OCI-LY1 (cell line): ENCODE results near the gene LGSN.
"Not testable (repeated sequence)": the region's sequence is repeated elsewhere in the genome, so short reads cannot be mapped to it uniquely, and the experiment has no call there.

Source experiments
- H2AFZ ChIP-seq: fragments of 200-600 bp; sonication (generic), shearing (Covaris generic); 2 replicates; pipeline ENCODE4 v1.6.0; 2014; ENCODE audit warnings: antibody characterized with exemption, mild to moderate bottlenecking, low read length
- H3F3A ChIP-seq: fragments of 200-600 bp; sonication (generic), shearing (Covaris generic); 2 replicates; pipeline ENCODE4 v1.6.0; 2014; ENCODE audit warnings: mild to moderate bottlenecking, antibody characterized with exemption, low read length, moderate library complexity; ENCODE audit not compliant: insufficient read depth
- H3K27ac ChIP-seq: fragments of 200-600 bp; sonication (generic); 2 replicates; pipeline ENCODE4 v1.5.1; 2014; ENCODE audit warnings: low read length, mixed run types, mild to moderate bottlenecking, low read depth; ENCODE audit not compliant: poor library complexity, severe bottlenecking
- H3K27me3 ChIP-seq: fragments of 200-600 bp; sonication (generic); 2 replicates; pipeline ENCODE4 v1.6.0; 2014; ENCODE audit warnings: antibody characterized with exemption, mild to moderate bottlenecking, low read length, moderate library complexity; ENCODE audit not compliant: insufficient read depth
- H3K36me3 ChIP-seq: fragments of 200-600 bp; sonication (generic); 2 replicates; pipeline ENCODE4 v1.6.1; 2014; ENCODE audit warnings: mild to moderate bottlenecking, antibody characterized with exemption, low read length, moderate library complexity, mixed read lengths; ENCODE audit not compliant: insufficient read depth
- H3K4me1 ChIP-seq: fragments of 200-600 bp; sonication (generic); 2 replicates; pipeline ENCODE4 v1.5.1; 2014; ENCODE audit warnings: mild to moderate bottlenecking, low read length, moderate library complexity; ENCODE audit not compliant: insufficient read depth, severe bottlenecking
- H3K4me2 ChIP-seq: fragments of 200-600 bp; sonication (generic), shearing (Covaris generic); 2 replicates; pipeline ENCODE4 v1.6.1; 2014; ENCODE audit warnings: low read length
- H3K4me3 ChIP-seq: fragments of 200-600 bp; sonication (generic); 2 replicates; pipeline ENCODE4 v1.5.1; 2014; ENCODE audit warnings: low read length, low read depth, mild to moderate bottlenecking, mixed read lengths; ENCODE audit not compliant: poor library complexity, severe bottlenecking
- H3K79me2 ChIP-seq: fragments of 200-600 bp; shearing (Covaris generic); 2 replicates; pipeline ENCODE4 v1.6.1; 2016; ENCODE audit warnings: mixed run types, low read length, mixed read lengths; ENCODE audit not compliant: insufficient read depth
- H3K9ac ChIP-seq: fragments of 200-600 bp; sonication (generic), shearing (Covaris generic); 2 replicates; pipeline ENCODE4 v1.6.1; 2014; ENCODE audit warnings: mild to moderate bottlenecking, low read length, mixed read lengths
- H3K9me2 ChIP-seq: fragments of 200-600 bp; sonication (generic), shearing (Covaris generic); 2 replicates; pipeline ENCODE4 v1.6.1; 2014; ENCODE audit warnings: low read depth, mild to moderate bottlenecking, low read length, mixed read lengths
- H3K9me3 ChIP-seq: fragments of 200-600 bp; shearing (Covaris generic); 2 replicates; pipeline ENCODE4 v1.6.1; 2014; ENCODE audit warnings: low read length, mixed read lengths
- H4K20me1 ChIP-seq: fragments of 200-600 bp; sonication (generic), shearing (Covaris generic); 2 replicates; pipeline ENCODE4 v1.6.0; 2016; ENCODE audit warnings: mild to moderate bottlenecking, low read length; ENCODE audit not compliant: insufficient read depth
- CTCF ChIP-seq: fragments of 200-600 bp; sonication (generic), shearing (Covaris generic); IDR thresholded peaks from 2 replicates; pipeline ENCODE4 v1.5.1; 2017; ENCODE audit warnings: mild to moderate bottlenecking, antibody characterized with exemption, low read length, moderate library complexity, mixed read lengths
- EZH2 ChIP-seq: fragments of 200-600 bp; sonication (generic), shearing (Covaris generic); IDR thresholded peaks from 2 replicates; pipeline ENCODE4 v1.8.0; 2017; ENCODE audit warnings: borderline replicate concordance, mixed run types, mild to moderate bottlenecking, antibody characterized with exemption, low read length, moderate library complexity, mixed read lengths

Gene LGSN

GRCh38 chr6:63278916-63279315, 40.9 kb downstream of the LGSN start:
- Histone ChIP-seq H3K9me3 (no peaks in the 10 kb centered on the region), H3K27ac (no peak overlapping the region), H3K27me3 (no peaks in the 10 kb centered on the region), H3K9me2 (no peaks in the 10 kb centered on the region), H3K4me1 (no peaks in the 10 kb centered on the region), H4K20me1 (no peaks in the 10 kb centered on the region), H3K79me2 (no peaks in the 10 kb centered on the region), H3K4me2 (no peak overlapping the region), H2AFZ (no peak overlapping the region), H3K36me3 (no peaks in the 10 kb centered on the region), H3K4me3 (no peak overlapping the region), H3F3A (no peaks in the 10 kb centered on the region), H3K9ac (no peak overlapping the region)
- no peak for TF ChIP-seq CTCF
- no peak for TF ChIP-seq EZH2

GRCh38 chr6:63275953-63276352, 43.8 kb downstream of the LGSN start:
- Histone ChIP-seq H3K9me2 (no peaks in the 10 kb centered on the region), H3K9ac (no peak overlapping the region), H3K79me2 (no peaks in the 10 kb centered on the region), H3K9me3 (no peaks in the 10 kb centered on the region), H2AFZ (no peak overlapping the region), H3K36me3 (no peaks in the 10 kb centered on the region), H3K27me3 (no peaks in the 10 kb centered on the region), H3K4me1 (no peaks in the 10 kb centered on the region), H4K20me1 (no peaks in the 10 kb centered on the region), H3K27ac (no peak overlapping the region), H3K4me3 (no peak overlapping the region), H3F3A (no peaks in the 10 kb centered on the region), H3K4me2 (no peak overlapping the region)
- TF ChIP-seq EZH2 (no peak), CTCF (no peak)

GRCh38 chr6:63274795-63275430, 44.9 kb downstream of the LGSN start:
- H3K9me3 ChIP-seq, H3F3A ChIP-seq, H3K4me2 ChIP-seq, H2AFZ ChIP-seq, H3K27me3 ChIP-seq, H3K27ac ChIP-seq, H3K36me3 ChIP-seq, H4K20me1 ChIP-seq, H3K79me2 ChIP-seq, H3K9me2 ChIP-seq, H3K4me1 ChIP-seq, H3K4me3 ChIP-seq, H3K9ac ChIP-seq: not testable (repeated sequence)

- no peak overlapping the region for H3K4me3 ChIP-seq
Measured at GRCh38 chr6:63272397-63272796, 47.4 kb downstream of the LGSN start.

More at GRCh38 chr6:63272397-63272796, 47.4 kb downstream of the LGSN start:
- no peak overlapping the region for H3K4me2 ChIP-seq
- no peak overlapping the region for H3K27ac ChIP-seq
- no peaks in the 10 kb centered on the region for H3K9me3 ChIP-seq
- H3K27me3 ChIP-seq: no peaks in the 10 kb centered on the region
- H3F3A ChIP-seq: no peaks in the 10 kb centered on the region
- no peaks in the 10 kb centered on the region for H3K9me2 ChIP-seq
- H2AFZ ChIP-seq: no peak overlapping the region
- no peaks in the 10 kb centered on the region for H3K36me3 ChIP-seq
- no peak overlapping the region for H3K9ac ChIP-seq
- TF ChIP-seq CTCF: peak; percentile 42; the same call in 1 of the 2 replicates
- TF ChIP-seq EZH2: no peak
- no peaks in the 10 kb centered on the region for H4K20me1 ChIP-seq
- no peaks in the 10 kb centered on the region for H3K4me1 ChIP-seq
- no peaks in the 10 kb centered on the region for H3K79me2 ChIP-seq
